Large intestine (tissue), 3 donors: ENCODE results near the gene PPP2R3C. TPM values are rescaled to one million over a fixed set of nuclear protein-coding genes. Genes with fewer than 3 reads are reported as not detected.
"Not testable (repeated sequence)": the region's sequence is repeated elsewhere in the genome, so short reads cannot be mapped to it uniquely, and the experiment has no call there.

ENCODE experiments used
- DNase-seq, 2 donors: peaks; one replicate each; pipeline versions ENCODE4 v3.0.0 to v3.0.0-alpha.2; 2013
- H3K27ac ChIP-seq: one replicate; pipeline ENCODE4 v1.5.1; 2013; ENCODE audit warnings: low read length
- H3K27me3 ChIP-seq: 2 replicates; pipeline ENCODE4 v1.6.1; 2013; ENCODE audit warnings: low read length; ENCODE audit not compliant: control insufficient read depth, insufficient read depth
- H3K36me3 ChIP-seq: 2 replicates; pipeline ENCODE4 v1.6.1; 2013; ENCODE audit warnings: low read length; ENCODE audit not compliant: control insufficient read depth, insufficient read depth
- H3K4me1 ChIP-seq: one replicate; pipeline ENCODE4 v1.6.1; 2013; ENCODE audit warnings: low read length; ENCODE audit not compliant: control insufficient read depth, insufficient read depth
- H3K4me3 ChIP-seq: one replicate; pipeline ENCODE4 v1.5.1; 2013; ENCODE audit warnings: low read length
- H3K9me3 ChIP-seq: one replicate; pipeline ENCODE4 v1.6.1; 2013; ENCODE audit warnings: mild to moderate bottlenecking, low read depth, low read length, moderate library complexity; ENCODE audit not compliant: control insufficient read depth
- WGBS: methylation state at CpG from one replicate; pipeline ENCODE4 v1.1.5; 2013; ENCODE audit warnings: low lambda C conversion rate; ENCODE audit not compliant: insufficient coverage; 5-methylcytosine and 5-hydroxymethylcytosine counted together
- polyA plus RNA-seq: library from polyadenylated mRNA; unstranded; fragments of 120-200 nt; gene quantifications from one replicate; pipeline ENCODE4 v1.2.1, GENCODE V29; 2013

Gene PPP2R3C
- polyA plus RNA-seq, 1 donor = 51.7 TPM

GRCh38 chr14:35065731-35066130, 56.1 kb downstream of the PPP2R3C start:
- DNase-seq, H3K4me3 ChIP-seq, H3K9me3 ChIP-seq, H3K27ac ChIP-seq, H3K4me1 ChIP-seq, H3K27me3 ChIP-seq: not testable (repeated sequence)
- peaks cover 18% of the 10 kb centered on the region for H3K36me3 ChIP-seq
- WGBS = no CpG with 5 or more reads among the region's 5 CpGs

DNA sequence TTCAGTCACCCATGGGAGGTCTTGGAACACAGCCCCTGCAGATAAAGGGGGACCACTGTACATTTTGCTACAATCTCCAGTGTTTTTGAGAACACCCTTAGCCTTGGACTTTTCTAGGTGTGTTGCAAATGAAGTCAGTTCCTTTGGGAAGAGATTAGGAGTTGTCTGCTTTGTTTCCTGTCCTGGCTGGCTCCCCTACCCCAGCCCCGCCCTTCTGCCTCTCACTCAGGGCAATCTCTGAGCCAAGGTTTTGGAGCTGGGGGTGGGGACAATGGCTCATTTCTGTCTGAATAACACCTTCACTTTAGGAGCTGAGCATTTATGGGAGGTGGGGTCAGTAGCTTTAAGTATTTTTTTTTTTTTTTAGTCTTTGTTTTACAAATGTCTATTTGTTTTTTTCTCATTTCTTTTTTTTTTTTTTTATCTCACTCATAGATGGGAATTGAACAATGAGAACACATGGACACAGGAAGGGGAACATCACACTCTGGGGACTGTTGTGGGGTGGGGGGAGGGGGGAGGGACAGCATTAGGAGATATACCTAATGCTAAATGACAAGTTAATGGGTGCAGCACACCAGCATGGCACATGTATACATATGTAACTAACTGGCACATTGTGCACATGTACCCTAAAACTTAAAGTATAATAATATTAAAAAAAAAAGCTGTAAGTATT, 60.5 kb downstream of the PPP2R3C start:
- DNase-seq = peak in 1 of 2 donors; percentile 44
- H3K36me3 ChIP-seq = peaks cover 25% of the 10 kb centered on the region
- not testable (repeated sequence) for H3K4me1 ChIP-seq

DNA sequence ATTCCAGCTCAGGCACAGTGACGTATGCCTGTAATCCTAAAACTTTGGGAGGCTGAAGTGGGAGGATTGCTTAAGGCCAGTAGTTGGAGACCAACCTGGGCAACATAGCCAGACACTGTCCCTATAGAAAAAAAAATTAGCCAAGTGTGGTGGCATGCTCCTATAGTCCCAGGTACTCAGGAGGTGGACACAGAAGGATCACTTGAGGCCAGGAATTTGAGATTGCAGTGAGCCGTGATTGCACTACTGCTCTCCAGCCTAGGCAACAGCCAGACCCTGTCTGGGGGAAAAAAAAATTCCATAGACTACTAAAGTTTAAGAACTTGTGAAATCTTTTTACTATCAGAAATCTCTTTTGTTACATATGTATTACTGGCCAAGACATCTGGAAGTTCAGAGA, 69.2 kb downstream of the PPP2R3C start:
- Histone ChIP-seq H3K9me3 (no peaks in the 10 kb centered on the region), H3K4me3 (no peak overlapping the region), H3K27me3 (no peaks in the 10 kb centered on the region), H3K4me1 (peaks cover 3% of the 10 kb centered on the region), H3K36me3 (peaks cover 28% of the 10 kb centered on the region), H3K27ac (no peak overlapping the region)
- DNase-seq = no peak
- no CpG with 5 or more reads among the region's 2 CpGs for WGBS

More for the DNA sequence above, 60.5 kb downstream of the PPP2R3C start:
- not testable (repeated sequence) for H3K27me3 ChIP-seq, H3K4me3 ChIP-seq, H3K9me3 ChIP-seq, H3K27ac ChIP-seq
- no CpG with 5 or more reads among the region's 1 CpG for WGBS

DNA sequence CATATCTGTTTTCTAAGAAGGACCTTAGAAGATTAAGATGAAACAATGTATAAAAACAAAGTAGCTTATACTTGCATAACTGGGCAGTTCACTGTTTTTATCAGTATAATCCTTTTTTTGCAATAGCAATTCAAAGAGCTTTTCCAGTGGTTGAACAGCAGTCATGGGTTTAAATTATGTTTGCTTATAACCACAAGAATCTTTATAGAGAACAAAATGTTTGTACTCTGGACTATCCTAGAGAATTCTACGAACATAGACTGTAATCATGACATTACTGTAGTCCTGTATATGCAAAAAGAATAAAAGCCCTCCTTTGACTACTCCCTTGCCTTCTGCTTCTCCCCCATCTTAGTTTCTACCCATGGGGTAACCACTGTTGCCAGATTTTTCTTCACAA, 70.0 kb downstream of the PPP2R3C start:
- no peak overlapping the region for H3K4me3 ChIP-seq
- no peaks in the 10 kb centered on the region for H3K27me3 ChIP-seq
- H3K9me3 ChIP-seq = no peaks in the 10 kb centered on the region
- peak overlapping the region; percentile 56 for H3K27ac ChIP-seq
- DNase-seq = peak; percentile 30 to 69
- WGBS = 33% methylated on average over 1 of the region's 1 CpG
- H3K36me3 ChIP-seq = peaks cover 28% of the 10 kb centered on the region
- H3K4me1 ChIP-seq = peaks cover 5% of the 10 kb centered on the region

GRCh38 chr14:35050652-35051051, 71.1 kb downstream of the PPP2R3C start:
- no peak overlapping the region for H3K27ac ChIP-seq
- WGBS = 20% methylated on average over 1 of the region's 1 CpG
- no peak for DNase-seq
- H3K4me3 ChIP-seq = no peak overlapping the region
- H3K4me1 ChIP-seq = peaks cover 5% of the 10 kb centered on the region
- H3K27me3 ChIP-seq = no peaks in the 10 kb centered on the region
- H3K9me3 ChIP-seq = no peaks in the 10 kb centered on the region
- peaks cover 26% of the 10 kb centered on the region for H3K36me3 ChIP-seq

DNA sequence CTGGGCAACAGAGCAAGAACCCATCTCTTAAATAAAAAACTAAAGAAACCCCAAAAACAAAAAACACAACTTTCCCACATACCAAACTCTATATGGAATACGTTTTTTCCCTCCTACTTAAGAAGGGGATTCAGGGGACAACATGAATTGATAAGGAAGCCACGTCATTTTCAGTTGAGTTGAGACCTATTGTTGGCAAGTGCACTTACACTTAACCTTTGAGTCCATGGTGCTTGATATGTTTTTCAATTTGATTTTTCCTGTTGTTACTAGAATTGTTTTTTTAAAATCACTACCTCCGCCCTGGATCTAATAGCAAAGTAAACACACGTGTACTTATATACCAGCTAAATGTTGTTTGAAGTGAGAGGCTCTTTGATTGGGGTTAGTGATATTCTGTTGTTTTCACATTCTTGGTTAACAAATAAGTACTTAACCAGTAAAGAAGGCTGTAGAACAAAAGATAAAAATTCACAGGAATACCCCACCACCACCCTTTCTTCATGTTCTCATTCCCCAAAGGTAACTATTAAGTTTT, 73.7 kb downstream of the PPP2R3C start:
- Histone ChIP-seq H3K27me3 (no peaks in the 10 kb centered on the region), H3K4me1 (peaks cover 5% of the 10 kb centered on the region), H3K9me3 (no peaks in the 10 kb centered on the region), H3K36me3 (peaks cover 17% of the 10 kb centered on the region), H3K27ac (no peak overlapping the region), H3K4me3 (no peak overlapping the region)
- peak; percentile 15 to 54 for DNase-seq
- WGBS = 43% methylated on average over 2 of the region's 4 CpGs

- WGBS = 15% methylated on average over 2 of the region's 23 CpGs
Measured at GRCh38 chr14:35046751-35047536, 74.8 kb downstream of the PPP2R3C start.

GRCh38 chr14:35046048-35046750, 75.6 kb downstream of the PPP2R3C start, which contains the start of gene FAM177A1:
FAM177A1 (plus strand) TSS chr14:35046272; CDS start chr14:35046464, 192 bp downstream.
- peak within 1 kb of the TSS; percentile 100 for H3K27ac ChIP-seq
- peaks cover 14% of the 10 kb centered on the region for H3K36me3 ChIP-seq
- peaks cover 5% of the 10 kb centered on the region for H3K4me1 ChIP-seq
- no peaks in the 10 kb centered on the region for H3K27me3 ChIP-seq
- H3K4me3 ChIP-seq = peak within 1 kb of the TSS; percentile 97
- no CpG with 5 or more reads among the region's 77 CpGs for WGBS
- DNase-seq = peak; percentile 98 to 99
- H3K9me3 ChIP-seq = no peaks in the 10 kb centered on the region

More at GRCh38 chr14:35046751-35047536, 74.8 kb downstream of the PPP2R3C start:
- H3K9me3 ChIP-seq = no peaks in the 10 kb centered on the region
- no peaks in the 10 kb centered on the region for H3K27me3 ChIP-seq
- peak overlapping the region; percentile 97 for H3K4me3 ChIP-seq
- H3K36me3 ChIP-seq = peaks cover 17% of the 10 kb centered on the region
- H3K27ac ChIP-seq = peak overlapping the region; percentile 100
- DNase-seq = peak; percentile 43 to 85
- peaks cover 5% of the 10 kb centered on the region for H3K4me1 ChIP-seq

DNA sequence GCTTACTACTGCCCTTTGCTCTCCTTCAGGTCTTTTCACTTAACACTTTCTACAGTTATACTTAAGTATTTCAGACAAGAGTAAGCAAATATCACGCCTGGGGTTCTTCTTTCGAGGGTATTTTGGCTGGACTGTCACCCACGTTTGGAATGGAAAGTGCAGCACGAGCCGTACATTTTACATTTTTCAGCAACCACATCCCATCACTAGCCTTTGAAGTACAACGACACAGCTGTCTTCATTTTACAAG, 76.1 kb downstream of the PPP2R3C start:
- H3K27me3 ChIP-seq = no peaks in the 10 kb centered on the region
- no peaks in the 10 kb centered on the region for H3K9me3 ChIP-seq
- peaks cover 11% of the 10 kb centered on the region for H3K36me3 ChIP-seq
- H3K27ac ChIP-seq = peak overlapping the region; percentile 92
- no CpG with 5 or more reads among the region's 6 CpGs for WGBS
- H3K4me1 ChIP-seq = peaks cover 5% of the 10 kb centered on the region
- no peak for DNase-seq
- peak overlapping the region; percentile 63 for H3K4me3 ChIP-seq
